PFSK-1 (cell line): Measurements from ENCODE around the gene AJAP1.

Source experiments
- FOXP2 ChIP-seq: optimal IDR thresholded peaks from 2 replicates; pipeline ENCODE3; 2011; ENCODE audit warnings: borderline replicate concordance, control low read depth, inconsistent platforms; ENCODE audit not compliant: insufficient read depth; ENCODE audit errors: extremely low read length, extremely low read depth
- POLR2AphosphoS5 ChIP-seq: IDR thresholded peaks from 2 replicates; pipeline ENCODE4 v1.6.1; 2012; ENCODE audit warnings: low read depth, mild to moderate bottlenecking, control low read depth, low read length, moderate library complexity
- REST ChIP-seq, 2 experiments: IDR thresholded peaks; 2 replicates each; pipeline versions ENCODE4 v1.6.1 to v1.8.0; 2011 to 2012; ENCODE audit warnings: low read depth in 2 of 2, low read length in 2 of 2, control low read depth in 1 of 2, inconsistent platforms in 1 of 2, mild to moderate bottlenecking in 1 of 2, moderate library complexity in 1 of 2; ENCODE audit not compliant: insufficient read depth in 1 of 2
- SIN3A ChIP-seq: IDR thresholded peaks from 2 replicates; pipeline ENCODE4 v1.6.1; 2012; ENCODE audit warnings: mild to moderate bottlenecking, low read length, moderate library complexity, borderline replicate concordance; ENCODE audit not compliant: insufficient read depth
- TAF1 ChIP-seq: IDR thresholded peaks from 2 replicates; pipeline ENCODE4 v1.6.1; 2012; ENCODE audit warnings: low read length, control low read depth, borderline replicate concordance; ENCODE audit not compliant: insufficient read depth

Gene AJAP1

GRCh38 chr1:4837031-4837600 lies 182.7 kb downstream of the AJAP1 start:
- TF ChIP-seq POLR2AphosphoS5 (no peak), SIN3A (no peak), REST (IDR thresholded peaks at IDR 0.05; ENCODE audit: insufficient read depth in 1 of 2, low read depth in 2 of 2, low read length in 2 of 2) (no peak), FOXP2 (no peak), TAF1 (no peak)

DNA sequence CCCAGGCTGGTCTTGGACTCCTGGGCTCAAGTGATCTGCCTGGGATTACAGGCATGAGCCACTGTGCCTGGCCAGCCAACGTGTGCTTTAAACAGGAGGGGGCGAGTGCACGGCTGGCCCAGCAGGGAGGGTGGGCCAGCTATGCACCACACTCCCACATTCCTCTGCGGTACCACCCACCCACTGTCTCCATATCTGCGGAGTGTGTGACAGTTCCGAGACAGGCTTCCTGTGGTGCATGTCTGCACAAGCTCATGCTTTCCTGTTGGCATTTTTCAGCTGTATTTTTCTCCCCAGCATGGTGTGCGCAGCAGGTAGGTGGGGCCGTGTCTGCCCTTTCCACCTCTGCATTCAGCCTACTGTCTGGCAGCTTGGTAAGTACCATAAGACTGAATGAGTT lies 183.3 kb downstream of the AJAP1 start:
- TF ChIP-seq SIN3A (no peak), REST (IDR thresholded peaks at IDR 0.05; ENCODE audit: insufficient read depth in 1 of 2, low read depth in 2 of 2, low read length in 2 of 2) (no peak), POLR2AphosphoS5 (no peak)

DNA sequence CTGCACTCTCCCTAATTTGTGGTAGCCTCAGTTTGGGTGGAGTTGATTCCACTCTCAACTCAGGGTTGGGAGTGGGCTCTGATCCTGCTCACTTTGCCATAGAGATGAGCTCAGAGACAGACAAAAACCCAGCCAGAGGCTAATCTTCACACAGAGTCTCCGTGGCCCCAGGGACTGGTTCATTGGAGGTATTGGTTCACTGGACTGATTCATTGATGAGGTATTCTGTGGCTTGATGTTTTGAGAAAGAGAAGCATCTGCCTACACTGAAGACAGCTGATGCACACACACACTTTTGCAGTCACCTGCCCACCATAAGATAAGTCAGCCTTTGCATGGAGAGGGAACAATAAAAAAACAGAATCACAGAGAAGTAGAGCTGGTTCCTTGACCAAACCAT lies 183.8 kb downstream of the AJAP1 start:
- TF ChIP-seq POLR2AphosphoS5 (no peak), FOXP2 (no peak), REST (IDR thresholded peaks at IDR 0.05; ENCODE audit: insufficient read depth in 1 of 2, low read depth in 2 of 2, low read length in 2 of 2) (no peak), SIN3A (no peak), TAF1 (no peak)
